ENCODE data around the gene ZAP70.

ZAP70 gene

DNA sequence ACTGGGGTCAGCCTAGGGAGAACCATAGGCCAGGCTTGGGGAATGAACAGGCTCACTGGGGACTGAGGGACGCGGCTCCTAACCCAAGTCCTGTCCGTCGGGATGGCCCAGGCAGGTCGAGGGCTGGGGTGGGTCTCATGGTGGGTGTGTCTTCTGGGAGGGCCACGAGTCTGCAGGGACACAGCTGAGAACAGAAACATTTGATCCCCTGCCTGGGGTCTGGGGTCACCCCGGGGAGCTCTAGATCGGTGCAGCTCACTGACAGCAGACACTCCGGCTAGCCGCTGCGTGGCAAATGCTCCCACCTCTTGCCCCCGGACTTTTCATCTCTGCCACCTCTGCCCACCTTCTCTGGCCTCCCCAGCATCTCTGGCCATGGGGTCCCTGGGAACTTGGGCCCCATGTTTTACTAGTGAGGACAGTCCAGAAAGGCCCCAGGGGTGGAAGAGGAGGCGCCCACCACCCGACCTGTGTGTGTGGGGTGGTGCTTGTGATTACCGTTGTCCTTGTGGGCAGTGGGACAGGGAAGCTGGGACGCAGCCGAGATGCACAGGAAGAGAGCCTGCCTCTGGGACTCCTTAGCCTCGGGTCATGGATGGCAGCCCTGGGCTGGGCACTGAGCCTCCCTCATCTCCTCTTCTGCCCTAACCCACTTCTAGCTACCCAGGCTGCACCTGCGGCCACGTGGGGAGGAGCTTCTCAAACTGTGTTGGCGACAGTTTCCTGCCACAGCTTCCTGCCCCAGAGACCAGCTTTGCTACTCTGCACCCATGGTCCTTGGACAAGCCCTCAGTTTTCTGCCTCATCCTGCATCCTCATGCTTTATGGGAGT is 4.9 kb downstream of the ZAP70 start:
- DNase-seq: no peak

DNA sequence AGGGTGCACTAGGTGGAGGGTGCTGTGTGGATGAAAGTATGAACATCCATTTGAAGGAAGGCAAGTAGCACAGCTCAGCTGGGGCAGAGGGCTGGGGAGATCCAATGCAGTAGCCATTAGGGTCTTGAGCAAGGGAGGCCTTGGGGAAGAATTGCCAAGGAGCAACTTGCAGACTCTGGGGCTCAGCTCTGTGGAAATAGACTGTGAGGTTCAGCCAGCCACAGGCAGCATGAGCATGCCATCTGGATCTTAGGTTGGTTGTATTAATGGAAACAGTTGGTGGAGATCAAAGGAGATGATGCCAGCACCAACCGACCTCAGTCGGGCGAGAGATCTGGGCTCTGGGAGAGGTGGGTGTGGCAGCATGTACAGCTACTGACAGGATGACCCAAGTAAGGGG is 5.6 kb downstream of the ZAP70 start:
- no peak for DNase-seq

DNA sequence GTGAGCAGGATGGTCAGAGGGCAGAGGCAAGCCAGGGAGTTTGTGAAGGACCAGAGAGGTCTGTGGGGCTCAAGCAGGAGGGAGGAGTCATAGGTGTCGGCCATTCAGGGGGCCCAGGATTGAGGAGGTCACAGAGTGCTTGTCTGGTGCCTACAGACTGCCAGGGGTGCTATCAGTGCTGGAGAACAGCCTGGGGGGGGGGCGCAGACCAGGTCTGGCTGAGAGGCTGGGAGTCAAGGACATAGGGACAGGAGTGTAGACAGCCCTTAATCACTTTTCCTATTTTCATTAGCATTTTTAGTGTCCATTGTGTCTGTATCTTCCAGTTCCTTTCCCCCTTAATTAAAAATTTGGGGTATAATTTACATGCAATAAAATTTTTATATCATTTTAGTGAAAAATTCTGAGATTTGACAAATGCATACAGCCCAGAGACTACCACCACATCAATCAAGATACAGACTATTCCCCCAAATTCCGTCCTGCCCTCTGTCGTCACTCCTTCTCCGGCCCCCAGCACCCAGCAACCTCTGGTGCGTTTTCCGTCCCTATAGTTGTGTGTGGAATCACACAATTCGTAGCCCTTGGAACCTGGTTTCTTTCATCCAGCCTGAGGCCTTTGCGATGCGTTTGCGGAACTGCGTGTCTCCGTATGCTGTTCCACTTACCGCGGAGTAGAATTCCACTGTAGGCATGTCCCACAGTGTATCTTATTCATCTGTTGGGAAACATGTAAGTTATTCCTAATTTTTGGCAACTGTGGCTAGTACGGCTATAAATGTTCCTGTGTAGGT is 6.2 kb downstream of the ZAP70 start:
- DNase-seq: no peak

DNA sequence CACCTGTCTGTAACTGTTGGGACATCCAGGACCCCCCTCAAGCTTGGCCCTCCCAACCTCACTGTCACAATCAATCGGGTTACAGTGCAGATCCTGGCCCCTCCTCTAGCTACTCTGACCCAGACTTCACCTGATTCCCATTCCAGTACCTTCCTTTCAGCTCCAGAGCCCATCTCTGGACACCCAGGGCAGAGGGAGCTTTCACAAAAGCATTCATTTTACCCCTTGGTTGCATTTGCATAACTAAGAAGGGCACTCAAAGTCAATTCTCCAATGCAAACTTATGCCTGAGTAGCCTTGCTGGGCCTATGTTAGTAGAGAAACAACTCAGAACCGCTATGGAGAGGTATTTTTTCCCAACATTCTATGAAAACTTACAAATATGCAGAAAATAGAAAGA is 7.4 kb downstream of the ZAP70 start:
- no peak for DNase-seq

DNA sequence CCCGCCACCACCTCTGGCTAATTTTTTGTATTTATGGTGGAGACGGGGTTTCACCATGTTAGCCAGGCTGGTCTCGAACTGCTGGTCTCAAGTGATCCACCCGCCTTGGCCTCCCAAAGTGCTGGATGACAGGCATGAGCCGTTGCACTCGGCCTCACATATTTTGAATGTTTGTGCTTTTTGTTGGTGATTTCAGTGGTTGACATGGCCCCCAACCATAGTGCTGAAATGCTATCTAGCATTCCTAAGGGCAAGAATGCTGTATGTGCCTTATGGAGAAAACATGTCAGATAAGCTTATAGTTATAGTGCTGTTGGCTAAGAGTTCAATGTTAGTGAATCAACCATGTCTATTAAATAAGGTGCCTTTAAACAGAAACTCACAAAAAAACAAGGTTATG is 8.9 kb downstream of the ZAP70 start:
- no peak for DNase-seq

DNA sequence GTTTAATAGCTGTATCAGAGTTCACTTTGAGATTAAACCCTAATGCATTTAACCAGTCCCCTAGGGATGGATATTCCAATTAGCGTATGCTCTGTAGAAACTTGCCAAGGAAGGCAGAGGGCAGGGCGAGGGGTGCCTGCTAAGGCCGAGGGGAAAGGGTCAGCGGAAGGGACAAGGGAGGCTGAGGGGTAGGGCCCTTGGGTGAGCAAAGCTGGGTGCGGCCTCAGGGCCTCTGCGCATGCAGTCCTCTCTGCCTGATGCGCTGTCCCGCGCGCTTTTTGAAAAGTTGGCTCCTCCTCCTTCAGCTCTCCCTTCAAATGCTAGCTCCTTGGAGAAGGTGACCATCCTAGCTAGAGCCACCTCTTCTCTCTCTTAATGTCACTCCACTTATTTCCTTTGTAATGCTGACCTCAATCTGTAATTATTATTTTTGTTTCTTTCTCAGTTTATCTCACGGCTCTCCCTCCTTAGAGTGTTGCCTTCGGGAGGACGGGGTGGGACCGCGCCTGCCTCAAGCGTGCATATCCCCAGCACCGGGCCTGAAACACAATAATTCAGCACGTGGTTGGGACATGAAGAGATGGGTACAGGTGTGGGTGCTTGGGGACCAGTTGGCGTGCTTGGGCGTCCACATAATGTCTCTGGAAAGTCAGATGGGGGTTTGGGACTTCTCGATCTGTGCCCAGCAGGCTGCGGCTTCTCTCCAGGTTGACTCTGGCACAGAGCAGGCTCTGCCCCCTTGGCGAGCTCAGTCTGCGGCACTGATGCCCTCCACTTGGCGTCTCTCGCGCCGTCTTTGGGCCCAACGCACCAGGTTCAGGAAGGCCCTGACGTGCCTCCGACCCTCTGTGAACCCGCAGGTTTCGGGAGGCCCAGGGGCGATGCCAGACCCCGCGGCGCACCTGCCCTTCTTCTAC is 10.0 kb downstream of the ZAP70 start:
- no peak for DNase-seq

DNA sequence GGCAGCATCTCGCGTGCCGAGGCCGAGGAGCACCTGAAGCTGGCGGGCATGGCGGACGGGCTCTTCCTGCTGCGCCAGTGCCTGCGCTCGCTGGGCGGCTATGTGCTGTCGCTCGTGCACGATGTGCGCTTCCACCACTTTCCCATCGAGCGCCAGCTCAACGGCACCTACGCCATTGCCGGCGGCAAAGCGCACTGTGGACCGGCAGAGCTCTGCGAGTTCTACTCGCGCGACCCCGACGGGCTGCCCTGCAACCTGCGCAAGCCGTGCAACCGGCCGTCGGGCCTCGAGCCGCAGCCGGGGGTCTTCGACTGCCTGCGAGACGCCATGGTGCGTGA is 10.7 kb downstream of the ZAP70 start:
- DNase-seq: no peak

DNA sequence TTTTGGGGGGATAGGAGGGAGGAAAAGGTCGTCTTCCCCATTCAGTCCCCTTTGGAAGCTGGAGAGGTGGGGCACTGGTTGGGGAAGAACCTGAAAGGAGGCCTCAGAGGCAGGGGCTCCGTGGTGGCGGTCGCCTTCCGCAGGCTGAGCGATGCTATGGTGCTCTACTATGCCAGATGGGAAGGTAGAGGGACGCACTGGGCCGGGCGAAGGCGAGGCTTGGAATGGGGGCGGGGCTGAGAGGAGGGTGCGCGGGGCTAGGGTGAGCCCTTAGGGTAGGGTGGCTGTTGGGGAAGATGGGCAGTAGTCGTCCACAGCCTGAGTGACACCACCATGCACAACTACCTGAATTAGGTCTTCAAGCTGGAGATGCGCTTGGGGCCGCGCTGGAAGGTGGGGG is 11.1 kb downstream of the ZAP70 start:
- no peak for DNase-seq

DNA sequence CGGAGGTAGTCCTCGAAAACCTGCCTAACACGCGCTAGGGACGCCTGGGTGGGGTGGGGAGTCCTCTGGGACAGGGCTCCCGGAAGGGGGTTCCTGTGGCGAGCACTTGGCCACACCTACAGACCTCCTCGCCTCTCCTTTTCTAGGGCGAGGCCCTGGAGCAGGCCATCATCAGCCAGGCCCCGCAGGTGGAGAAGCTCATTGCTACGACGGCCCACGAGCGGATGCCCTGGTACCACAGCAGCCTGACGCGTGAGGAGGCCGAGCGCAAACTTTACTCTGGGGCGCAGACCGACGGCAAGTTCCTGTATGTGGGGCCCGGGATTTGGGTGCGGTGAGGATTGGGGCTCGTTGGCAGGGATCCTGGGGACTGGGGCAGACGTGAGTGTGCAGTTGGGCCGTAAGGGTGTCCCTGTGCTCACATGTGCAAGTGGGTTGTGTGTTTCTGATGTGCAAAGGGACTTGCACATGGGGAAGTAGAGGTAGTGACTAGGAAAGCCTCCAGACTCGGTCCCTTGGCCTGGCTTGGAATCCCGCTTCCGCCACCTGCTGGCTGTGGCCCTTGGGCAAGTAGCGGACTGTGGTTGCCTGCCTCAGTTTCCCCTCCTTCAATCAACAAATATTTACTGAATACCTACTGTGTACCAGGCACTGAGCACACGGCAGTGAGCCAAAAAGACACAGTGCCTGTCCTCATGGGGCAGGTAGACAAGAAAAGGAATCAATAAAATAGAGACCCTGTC is 11.7 kb downstream of the ZAP70 start:
- no peak for DNase-seq

DNA sequence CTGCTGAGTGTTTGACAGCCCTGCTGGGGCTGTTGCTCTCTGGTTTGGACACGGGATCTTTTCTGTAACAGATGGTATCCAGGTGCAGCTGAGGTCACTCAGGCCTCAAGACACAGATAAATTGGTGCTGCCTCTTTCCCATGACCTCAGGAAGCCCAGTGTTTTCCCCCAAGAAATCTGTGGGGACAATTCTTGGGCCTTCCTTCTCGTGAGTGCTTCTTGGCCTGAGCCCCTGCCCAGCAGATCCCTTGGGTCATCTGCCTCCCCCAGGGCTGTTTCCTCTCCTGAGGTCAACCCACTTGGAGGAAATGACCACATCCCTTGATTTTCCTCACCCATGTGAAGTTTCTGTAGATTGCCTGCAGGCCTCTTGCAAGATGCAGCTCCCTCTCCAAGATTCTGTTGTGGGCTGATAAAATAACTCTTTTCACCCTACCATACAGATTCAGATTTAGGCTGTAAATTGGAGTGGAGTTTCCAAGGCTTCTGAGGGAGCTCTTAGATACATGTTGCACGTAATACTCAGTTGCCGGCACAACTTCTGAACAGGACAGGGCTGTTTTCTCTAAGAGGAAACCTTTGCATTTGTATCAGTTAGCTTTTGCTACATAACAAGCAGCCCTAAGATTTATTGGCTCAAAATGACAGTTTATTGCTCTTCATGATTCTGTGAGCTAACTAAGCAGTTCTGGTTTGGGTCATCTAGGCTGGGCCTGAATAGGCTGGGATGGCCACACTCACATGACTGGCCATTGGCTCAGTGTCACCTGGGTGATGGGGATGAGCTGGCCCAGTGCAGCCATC is 13.1 kb downstream of the ZAP70 start:
- DNase-seq: no peak

DNA sequence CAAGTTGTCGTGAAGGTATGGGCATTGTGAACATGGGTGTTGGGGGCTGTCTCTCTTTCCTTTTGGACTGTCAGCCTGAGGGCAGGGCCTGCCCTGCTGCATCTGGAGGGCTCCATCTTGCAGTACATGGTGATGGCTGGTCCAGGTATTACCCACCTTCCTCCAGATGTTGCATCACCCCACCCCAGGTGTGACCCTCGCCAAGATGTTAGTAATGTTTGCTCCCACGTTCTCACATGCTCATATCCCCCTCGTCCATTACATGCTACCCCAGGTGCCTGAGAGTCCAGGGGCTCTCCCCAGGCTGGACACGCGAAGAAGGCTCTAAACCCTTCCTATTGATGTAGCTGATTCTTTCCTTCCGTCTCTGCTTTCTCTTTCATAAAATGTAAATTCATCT is 13.9 kb downstream of the ZAP70 start:
- DNase-seq: no peak

DNA sequence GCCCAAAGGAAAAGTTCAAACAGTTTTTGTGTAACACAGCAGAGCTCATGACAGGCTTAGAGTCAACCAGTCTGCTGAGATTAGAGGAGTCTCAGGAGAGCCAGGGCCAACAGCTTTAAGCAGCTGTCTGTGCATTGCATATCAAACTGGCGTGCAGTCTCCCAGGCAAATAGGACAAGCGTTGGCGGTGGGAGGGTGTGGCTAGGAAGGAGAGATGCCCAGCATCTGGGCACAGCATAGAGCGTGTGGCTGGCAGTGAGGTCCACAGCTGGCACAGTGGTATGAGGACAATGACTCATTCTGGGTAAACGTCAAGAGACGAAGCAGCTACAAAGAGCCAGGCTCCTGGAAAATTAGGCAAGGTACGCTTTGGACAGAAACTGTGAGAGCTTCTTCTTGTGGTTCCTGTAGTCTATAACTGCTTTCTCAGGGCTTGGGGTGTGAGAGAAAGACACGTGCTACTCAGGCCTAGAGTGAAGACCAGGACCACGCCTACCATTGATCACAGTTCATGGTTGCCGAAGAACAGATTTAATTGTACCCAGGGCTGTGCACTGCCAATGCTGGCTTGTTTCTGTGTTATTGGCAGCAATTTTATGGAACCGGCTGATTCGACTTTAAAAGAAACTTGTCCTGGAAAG is 14.8 kb downstream of the ZAP70 start:
- no peak for DNase-seq

DNA sequence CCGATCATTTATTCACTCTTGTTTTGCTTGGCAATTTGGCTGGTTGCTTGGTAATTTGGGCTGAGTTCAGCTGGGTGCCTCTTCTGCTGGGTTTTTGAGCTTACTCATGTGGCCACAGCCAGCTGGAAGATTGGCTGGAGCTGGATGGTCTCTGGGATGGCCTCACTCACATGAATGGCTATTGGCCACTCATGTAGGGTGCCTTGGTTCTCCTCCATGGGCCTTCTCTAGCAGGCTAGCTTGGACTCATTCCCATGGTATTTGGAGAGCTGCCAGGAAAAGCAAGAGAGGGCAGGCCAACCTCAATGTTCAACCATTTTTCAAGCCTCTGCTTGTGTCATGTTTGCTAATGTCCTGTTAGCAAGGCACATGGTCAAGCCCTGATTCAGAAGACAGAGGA is 16.9 kb downstream of the ZAP70 start:
- DNase-seq: no peak

DNA sequence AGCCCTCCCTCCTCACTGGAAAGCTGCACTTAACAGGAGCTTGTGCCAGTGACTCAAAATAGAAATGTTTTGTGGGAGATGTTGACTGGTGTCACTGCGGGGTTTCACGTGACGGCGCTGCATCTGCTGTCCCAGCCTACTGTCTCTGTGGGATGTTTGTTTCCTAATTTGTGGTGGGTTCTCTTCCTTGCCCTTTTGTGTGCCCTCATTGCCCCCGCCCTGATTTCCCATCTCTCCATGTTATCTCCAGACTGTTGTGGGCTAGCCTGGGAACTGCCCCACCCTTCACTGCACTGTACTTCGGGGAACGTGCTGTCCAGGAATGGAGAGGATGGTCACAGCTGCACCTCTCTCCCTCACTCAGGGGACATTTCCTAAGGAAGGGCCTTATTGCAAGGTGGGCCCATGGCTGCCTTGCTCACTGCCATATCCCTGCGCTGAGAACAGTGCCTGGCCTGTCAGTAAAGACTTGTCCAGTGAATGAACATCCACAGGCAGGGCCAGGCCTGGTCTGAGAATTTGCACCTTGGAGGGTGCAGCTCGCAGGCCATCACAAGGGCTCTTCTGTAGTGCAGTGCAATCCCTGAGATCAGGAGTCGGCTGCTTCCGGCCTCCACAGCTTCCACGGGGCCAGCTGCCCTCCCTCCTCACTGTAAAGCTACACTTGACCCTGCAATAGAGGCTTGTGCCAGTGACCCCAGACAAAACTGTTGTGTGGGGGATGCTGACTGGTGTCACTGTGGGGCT is 18.1 kb downstream of the ZAP70 start:
- DNase-seq: no peak

DNA sequence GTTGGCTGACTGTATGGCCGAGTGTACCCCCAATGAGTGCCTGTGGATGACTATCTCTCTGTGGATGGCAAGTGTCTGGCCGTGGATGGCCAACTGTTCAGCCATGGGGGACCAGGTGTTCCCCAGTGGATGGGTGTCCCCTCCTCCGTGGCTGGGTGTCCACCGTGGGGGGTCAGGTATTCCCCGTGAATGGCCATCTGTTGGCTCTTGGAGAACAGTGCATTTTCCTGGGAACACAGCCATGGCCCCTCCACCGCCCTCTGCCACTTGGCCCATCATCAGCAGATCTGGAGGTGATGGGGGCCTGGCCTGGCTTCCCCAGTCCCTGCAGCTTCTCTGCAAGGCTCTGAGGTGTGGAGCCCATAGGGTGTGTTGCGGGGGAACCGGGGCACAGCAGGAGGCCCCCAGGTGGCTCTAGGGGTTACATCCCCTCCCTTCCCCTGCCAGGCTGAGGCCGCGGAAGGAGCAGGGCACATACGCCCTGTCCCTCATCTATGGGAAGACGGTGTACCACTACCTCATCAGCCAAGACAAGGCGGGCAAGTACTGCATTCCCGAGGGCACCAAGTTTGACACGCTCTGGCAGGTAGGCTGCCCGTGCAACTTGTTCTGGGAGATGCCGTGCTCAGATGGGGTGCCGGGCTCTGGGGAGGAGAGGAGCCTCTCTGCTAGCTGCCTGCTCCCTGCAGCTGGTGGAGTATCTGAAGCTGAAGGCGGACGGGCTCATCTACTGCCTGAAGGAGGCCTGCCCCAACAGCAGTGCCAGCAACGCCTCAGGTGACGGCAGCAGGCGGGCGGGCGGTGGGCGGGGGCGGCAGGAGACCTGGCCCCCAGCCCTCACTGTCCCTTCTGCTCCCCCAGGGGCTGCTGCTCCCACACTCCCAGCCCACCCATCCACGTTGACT is 19.3 kb downstream of the ZAP70 start:
- no peak for DNase-seq

DNA sequence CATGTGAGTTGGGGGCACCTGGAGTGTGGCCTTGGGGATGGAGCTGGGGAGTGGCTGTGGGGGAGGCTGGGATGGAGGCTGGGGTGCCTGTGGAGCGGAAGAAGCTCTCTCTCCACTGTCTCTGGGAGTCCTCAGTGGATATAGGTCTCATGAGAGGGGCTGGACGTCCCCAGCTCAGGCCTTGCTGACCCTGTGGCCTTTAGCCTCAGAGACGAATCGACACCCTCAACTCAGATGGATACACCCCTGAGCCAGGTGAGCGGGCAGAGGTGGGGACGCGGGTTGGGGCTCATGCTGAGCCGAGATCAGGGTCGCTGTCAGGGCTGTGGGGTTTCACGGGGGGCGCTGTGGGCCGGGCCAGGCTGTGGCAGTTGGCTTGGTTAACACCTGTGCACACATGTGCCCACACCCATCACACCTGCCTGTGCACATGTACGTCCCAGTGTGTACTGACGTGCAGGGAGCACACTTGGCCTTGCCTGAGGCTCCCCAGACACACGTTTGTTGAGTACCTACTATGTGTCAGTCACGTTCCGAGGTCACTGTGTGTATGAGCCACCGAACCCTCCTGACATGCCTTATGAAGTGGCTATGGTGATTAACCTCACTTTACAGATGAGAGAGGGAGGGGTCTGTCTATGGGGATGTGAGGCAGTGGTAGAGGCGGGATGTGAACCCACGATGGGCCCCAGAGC is 20.1 kb downstream of the ZAP70 start:
- no peak for DNase-seq

DNA sequence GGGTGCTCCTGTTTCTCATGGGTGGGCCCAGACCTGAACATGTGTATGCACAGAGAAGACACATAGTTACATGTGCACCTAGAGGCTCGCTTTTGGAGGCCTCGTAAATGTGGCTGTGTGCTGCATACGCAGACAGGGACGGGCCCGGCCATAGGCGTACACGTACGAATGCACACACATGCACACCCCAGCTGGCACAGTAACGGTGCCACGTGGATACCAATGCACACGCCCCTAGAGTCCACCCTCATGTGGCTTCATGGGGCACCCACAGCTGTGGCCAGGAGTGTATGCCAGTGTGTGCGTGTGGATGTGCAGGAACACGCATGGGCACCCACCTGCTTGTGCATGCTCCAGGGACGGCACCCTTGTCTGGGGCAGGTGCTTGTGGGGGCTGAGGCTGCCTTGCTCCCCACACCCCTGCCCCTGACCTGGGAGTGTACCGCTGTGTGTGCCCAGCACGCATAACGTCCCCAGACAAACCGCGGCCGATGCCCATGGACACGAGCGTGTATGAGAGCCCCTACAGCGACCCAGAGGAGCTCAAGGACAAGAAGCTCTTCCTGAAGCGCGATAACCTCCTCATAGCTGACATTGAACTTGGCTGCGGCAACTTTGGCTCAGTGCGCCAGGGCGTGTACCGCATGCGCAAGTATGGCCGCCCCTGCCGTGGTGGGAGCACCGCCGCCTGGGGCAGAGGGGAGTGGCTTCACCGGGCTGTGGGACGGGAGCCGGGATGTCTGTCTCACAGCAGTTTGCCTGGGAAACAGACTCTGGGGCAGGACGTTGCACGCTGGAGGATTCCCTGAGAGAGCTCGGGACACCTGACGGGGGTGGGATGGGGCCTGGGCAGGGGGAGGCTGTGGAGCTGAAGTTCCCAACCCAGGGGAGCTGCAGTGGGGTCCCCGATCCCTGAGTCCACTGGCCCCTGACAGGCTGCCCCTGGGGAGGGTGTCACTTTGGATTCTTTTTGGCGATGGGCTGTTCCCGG is 21.0 kb downstream of the ZAP70 start:
- DNase-seq: no peak

DNA sequence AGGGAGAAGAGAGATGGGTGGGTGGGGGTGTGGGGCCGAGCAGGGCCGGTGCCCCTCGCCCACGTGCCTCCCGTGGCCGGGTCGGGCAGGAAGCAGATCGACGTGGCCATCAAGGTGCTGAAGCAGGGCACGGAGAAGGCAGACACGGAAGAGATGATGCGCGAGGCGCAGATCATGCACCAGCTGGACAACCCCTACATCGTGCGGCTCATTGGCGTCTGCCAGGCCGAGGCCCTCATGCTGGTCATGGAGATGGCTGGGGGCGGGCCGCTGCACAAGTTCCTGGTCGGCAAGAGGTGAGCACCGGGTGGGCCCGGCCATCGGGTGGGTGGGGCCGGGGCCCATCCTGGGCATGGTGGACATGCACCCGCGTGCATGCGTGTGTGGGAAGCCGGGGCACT is 21.8 kb downstream of the ZAP70 start:
- DNase-seq: no peak
